ENCODE measurements around the gene SPRR2E.
"Not testable (repeated sequence)": the region's sequence is repeated elsewhere in the genome, so short reads cannot be mapped to it uniquely, and the experiment has no call there.

Gene SPRR2E

DNA sequence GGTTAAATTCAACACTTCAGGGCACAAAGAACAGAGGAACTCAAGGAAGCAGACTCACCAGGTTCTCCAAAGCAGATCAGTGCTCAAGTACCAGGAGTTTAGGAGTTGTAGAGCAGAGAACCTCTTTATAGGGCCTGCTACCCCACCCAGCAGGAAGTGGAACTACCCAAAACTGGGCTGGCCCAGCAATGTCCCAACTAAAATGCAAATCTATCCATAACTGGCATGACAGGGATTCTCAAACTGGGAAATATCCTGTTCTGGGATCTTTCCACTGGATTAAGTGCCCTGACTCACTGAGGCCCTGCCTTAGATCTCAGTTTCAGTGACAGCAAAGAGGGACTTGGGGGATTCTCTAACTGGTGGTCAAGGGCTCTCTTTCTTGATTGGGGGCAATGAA lies at the start of gene SPRR2E:
Gene SPRR2E, minus strand, starts transcription at position 101 of the 400 bp plus-strand sequence. CDS start 775 bp downstream, outside the sequence.
- no peak for DNase-seq (ENCODE audit: low read depth)

- DNase-seq (ENCODE audit: low read depth): no peak
Measured at GRCh38 chr1:153141377-153141776, 47.1 kb upstream of the SPRR2E start.

DNA sequence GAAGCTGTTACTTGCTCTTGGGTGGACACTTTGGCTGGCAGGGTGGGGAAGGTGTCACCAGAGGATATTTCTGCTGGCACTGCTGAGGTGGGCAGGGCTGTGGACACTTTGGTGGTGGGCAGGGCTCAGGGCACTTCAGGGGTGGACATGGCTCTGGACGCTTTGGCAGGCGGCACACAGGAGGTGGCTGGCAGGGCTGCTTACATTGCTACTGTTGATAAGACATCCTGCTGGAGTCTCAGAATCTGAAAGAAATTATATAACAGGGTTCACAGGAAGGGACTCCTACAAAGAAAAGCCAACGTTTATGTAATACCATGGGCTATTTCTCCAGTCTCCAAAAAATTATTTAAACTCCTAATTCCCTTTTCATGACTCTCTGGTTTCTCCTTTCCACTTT lies 46.2 kb upstream of the SPRR2E start:
- DNase-seq (ENCODE audit: low read depth): no peak

DNA sequence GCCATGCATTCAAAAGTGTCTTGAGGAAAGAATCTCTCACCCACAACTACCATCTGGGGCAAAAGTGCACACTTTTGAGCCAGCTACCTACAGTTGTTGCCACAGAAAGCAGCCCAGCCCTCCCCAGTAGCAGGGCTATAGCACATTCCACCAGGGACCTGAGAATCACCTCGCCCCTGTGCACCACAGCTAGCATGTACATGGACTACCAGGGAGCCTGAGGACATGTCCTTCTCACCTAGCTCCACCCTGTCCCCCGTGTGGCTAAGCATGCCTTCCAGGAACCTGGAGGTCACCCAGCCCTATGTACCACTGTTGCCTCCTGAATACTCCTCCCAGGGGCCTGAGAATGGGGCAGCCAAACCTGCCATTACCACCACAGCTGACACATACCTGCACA lies 39.4 kb upstream of the SPRR2E start:
- DNase-seq (ENCODE audit: low read depth): no peak

- DNase-seq (ENCODE audit: low read depth): no peak
Measured at GRCh38 chr1:153133267-153133666, 38.9 kb upstream of the SPRR2E start.

DNA sequence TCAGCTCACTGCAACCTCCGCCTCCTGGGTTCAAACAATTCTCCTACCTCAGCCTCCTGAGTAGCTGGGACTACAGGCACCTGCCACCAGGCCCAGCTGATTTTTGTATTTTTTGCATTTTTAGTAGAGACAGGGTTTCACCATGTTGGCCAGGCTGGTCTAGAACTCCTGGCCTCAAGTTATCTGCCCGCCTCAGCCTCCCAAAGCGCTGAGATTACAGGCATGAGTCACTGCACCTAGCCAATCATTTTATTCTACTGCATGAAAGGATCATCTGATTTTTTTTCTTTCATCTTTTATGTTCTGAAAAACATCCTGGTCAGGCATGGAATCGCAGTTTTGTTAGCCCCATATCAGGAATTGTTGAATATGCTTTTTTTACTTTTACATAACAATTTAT lies 34.4 kb upstream of the SPRR2E start:
- not testable (repeated sequence) for DNase-seq (ENCODE audit: low read depth)

GRCh38 chr1:153127296-153127695 lies 33.0 kb upstream of the SPRR2E start:
- no peak for DNase-seq (ENCODE audit: low read depth)

GRCh38 chr1:153125536-153125935 lies 31.2 kb upstream of the SPRR2E start:
- no peak for DNase-seq (ENCODE audit: low read depth)

GRCh38 chr1:153123793-153124192 lies 29.5 kb upstream of the SPRR2E start:
- DNase-seq (ENCODE audit: low read depth): not testable (repeated sequence)

DNA sequence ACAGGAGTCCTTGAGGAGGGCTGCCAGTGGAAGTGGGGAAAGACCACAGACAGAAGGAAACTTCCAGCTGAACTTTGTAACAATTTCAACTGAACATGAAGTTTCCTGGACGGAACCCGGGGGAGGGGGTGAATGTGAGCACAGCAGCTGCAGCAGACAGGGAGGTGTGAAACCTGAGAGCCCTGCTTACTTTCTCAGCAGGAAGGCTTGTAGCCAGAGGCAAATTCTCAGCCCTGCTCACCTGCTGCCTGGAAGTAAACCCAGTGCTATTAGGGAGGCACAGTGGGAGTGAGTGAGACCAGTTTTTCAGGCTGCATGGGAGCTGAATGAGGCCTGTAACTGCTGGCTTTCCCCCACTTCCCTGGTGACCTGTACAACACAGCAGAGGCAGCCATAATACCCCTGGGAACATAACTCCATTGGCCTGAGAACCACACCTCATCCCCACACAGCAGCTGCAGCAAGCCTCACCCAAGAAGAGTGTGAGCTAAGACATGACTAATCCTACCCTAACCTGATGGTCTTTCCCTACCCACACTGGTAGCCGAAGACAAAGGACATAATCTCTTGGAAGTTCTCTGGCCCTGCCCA lies 28.6 kb upstream of the SPRR2E start:
- no peak for DNase-seq (ENCODE audit: low read depth)

DNA sequence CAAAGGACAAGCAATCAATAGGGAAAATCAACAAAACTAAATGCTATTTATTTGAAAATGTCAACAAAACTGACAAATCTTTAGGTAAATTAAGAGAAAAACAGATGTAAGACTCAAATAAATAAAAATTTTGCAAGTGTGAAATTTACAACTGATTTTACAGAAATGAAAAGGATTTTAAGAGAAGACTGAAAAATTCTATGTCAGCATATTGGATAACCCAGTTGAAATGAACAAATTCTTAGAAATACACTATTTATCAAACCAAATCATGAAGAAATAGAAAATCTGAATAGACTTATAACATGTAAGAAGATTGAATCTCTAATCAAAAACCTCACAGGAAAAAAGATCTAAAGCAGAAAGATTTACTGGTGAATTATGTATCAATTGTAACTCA lies 26.6 kb upstream of the SPRR2E start:
- no peak for DNase-seq (ENCODE audit: low read depth)

- no peak for DNase-seq (ENCODE audit: low read depth)
Measured at GRCh38 chr1:153119491-153119971, 25.2 kb upstream of the SPRR2E start.

- DNase-seq (ENCODE audit: low read depth): not testable (repeated sequence)
Measured at GRCh38 chr1:153115264-153115663, 20.9 kb upstream of the SPRR2E start.

- no peak for DNase-seq (ENCODE audit: low read depth)
Measured at GRCh38 chr1:153113416-153113815, 19.1 kb upstream of the SPRR2E start, which contains the start of gene SPRR2F. Gene SPRR2F (minus strand): TSS chr1:153113516. CDS start chr1:153112733, 783 bp downstream.

DNA sequence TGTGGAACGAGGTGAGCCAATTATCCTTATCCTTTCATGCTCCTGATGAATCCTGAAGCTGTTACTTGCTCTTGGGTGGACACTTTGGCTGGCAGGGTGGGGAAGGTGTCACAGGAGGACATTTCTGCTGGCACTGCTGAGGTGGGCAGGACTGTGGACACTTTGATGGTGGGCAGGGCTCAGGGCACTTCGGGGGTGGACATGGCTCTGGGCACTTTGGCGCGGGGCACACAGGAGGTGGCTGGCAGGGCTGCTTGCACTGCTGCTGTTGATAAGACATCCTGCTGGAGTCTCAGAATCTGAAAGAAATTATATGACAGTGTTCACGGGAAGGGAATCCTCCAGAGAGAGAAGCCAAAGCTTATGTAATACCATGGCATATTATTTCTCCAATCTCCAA lies 18.1 kb upstream of the SPRR2E start:
- not testable (repeated sequence) for DNase-seq (ENCODE audit: low read depth)

DNA sequence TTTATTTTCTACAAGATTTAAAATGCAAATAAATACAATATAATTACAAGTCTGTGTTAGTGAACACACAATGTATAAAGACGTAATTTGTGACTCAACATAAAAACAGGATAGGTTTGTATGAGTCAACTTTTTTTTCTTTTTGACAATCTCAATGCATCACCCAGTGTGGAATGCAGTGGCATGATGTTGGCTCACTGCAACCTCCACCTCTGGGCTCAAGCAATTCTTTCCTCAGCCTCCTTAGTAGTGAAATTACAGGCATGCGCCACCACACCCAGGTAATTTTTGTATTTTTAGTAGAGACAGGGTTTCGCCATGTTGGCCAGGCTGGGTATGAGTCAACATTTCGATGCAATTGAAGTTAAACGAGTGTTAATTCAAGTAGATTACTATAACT lies 5.9 kb upstream of the SPRR2E start:
- no peak for DNase-seq (ENCODE audit: low read depth)

GRCh38 chr1:153099461-153100045 lies 5.2 kb upstream of the SPRR2E start:
- no peak for DNase-seq (ENCODE audit: low read depth)

DNA sequence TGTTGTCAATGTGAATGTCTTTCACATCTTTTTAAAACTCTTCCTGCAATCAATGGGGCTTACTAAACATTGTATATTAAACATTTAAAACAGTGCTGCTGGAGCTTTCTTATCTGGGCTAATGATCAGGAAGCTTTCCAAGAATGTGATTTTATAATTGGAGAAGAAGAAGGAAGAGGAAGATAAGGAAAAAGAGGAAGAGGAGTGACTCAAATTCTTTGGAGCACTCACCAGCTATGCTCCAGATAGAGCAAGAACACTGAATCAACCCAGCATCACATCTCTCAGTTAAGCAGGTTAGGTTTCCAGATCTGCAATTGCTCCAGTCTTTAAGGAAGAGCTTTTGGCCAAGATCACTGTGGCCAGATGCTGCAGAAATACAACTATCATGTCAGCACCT lies 1.4 kb upstream of the SPRR2E start:
- no peak for DNase-seq (ENCODE audit: low read depth)

DNA sequence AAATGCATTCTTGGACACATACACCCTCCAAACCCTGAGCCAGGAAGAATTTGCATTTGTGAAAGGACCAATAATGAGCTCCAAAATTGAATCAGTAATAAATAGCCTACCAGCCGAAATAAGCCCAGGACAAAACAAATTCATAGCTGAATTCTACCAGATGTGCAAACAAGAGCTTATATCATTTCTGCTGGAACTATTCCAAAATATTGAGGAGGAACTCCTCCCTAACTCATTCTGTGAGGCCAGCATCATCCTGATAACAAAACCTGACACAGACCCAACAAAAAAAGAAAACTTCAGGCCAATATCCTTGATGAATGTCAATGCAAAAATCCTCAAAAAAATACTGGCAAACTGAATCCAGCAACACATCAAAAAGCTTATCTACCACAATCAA lies 6.7 kb downstream of the SPRR2E start:
- no peak for DNase-seq (ENCODE audit: low read depth)

DNA sequence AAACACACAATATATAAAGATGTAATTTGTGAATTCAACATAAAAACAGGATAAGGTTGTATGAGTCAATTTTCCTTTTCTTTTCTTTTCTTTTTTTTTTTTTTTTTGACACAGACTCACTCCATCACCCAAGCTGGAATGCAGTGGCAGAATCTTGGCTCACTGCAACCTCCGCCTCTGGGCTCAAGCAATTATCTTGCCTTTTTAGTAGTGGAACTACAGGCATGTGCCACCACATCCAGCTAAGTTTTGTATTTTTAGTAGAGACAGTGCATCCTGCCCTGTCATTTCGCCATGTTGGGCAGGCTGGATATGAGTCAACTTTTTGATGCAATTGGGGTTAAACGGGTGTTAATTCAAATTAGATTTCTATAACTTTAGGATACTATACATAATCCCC lies 12.6 kb downstream of the SPRR2E start:
- no peak for DNase-seq (ENCODE audit: low read depth)

GRCh38 chr1:153072806-153073726 lies 21.3 kb downstream of the SPRR2E start:
- no peak for DNase-seq (ENCODE audit: low read depth)

DNA sequence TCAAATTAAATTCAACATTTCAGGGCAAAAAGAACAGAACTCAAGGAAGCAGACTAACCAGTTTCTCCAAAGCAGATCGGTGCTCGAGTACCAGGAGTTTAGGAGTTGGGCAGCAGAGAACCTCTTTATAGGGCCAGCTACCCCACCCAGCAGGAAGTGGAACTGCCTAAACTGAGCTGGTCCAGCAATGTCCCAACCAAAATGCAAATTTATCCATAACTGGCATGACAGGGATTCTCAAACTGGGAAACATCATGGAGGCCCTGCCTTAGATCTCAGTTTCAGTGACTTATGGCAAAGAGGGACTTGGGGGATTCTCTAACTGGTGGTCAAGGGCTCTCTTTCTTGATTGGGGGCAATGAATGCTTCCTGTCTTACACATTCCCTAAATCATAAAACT lies 22.8 kb downstream of the SPRR2E start, which contains the start of gene SPRR2B:
Gene SPRR2B, minus strand, starts transcription at position 101 of the 400 bp plus-strand sequence. CDS start 772 bp downstream, outside the sequence.
- DNase-seq (ENCODE audit: low read depth): no peak

DNA sequence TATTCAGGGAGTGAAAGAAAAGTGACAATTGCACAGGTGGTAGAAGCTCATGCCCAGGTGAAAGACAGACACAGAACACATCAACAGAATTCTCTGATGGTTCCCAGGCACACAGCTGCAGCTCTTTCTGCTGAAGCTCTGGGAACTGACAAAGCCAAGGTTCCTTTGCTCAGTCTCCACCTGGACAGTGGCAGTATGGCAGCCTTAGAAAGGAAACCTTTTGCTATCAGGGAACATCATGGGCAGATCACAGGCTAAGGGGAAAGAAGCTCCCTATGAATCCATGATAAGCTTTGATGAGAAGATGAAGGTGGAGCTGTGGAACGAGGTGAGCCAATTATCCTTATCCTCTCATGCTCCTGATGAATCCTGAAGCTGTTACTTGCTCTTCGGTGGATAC lies 24.1 kb downstream of the SPRR2E start:
- DNase-seq (ENCODE audit: low read depth): no peak
